ENCODE measurements around the gene ATP2B2. TPM values are rescaled to one million over a fixed set of nuclear protein-coding genes. Genes with fewer than 3 reads are reported as not detected.

ATP2B2 gene
- total RNA-seq, 1 experiment from 2014 or later: not detected

DNA sequence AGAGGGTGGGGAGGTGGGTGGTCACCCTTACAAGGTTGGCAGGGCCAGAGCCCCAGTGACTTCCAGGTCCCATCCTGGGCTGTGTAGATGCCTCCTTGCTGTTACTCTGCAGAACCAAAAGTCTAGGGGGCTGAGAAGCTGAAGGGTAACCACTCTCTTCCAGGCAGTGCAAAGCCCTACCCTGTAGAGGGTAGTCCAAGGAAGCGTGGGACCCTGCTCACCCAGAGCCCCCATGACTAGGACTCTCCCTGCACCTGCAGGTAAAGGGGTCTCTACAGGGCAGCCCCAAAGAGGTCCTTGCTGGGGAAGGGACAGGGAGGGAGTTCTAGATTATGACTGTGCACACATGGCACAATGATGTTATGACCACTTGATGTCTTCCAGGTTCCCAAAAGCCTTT, 226.9 kb downstream of the ATP2B2 start:
- Histone ChIP-seq H3K27ac (ENCODE audit: low read depth, low read length) (no peak overlapping the region), H3K9ac (ENCODE audit: low read length) (no peak overlapping the region), H3K4me2 (ENCODE audit: low read length) (no peak overlapping the region), H3K4me3 (replicated peaks in 1 of 2; ENCODE audit: low read depth in 1 of 2, low read length in 2 of 2) (no peak overlapping the region), H3K79me2 (ENCODE audit: insufficient read depth, low read length) (peaks cover 40% of the 10 kb centered on the region), H3K9me2 (ENCODE audit: insufficient read depth) (no peaks in the 10 kb centered on the region), H3K27me3 (ENCODE audit: insufficient read depth, low read length) (no peaks in the 10 kb centered on the region), H3K9me3 (ENCODE audit: control insufficient read depth in 1 of 2, insufficient read depth in 1 of 2, low read depth in 1 of 2, low read length in 2 of 2) (no peaks in the 10 kb centered on the region), H3K36me3 (ENCODE audit: control insufficient read depth in 1 of 2, insufficient read depth in 2 of 2, low read length in 2 of 2) (peaks cover 8 to 38% of the 10 kb centered on the region in 2 experiments; a peak in 3 of 4 replicates), H2AFZ (ENCODE audit: low read depth, low read length, poor library complexity, severe bottlenecking) (no peak overlapping the region), H4K20me1 (ENCODE audit: insufficient read depth) (0 out of 2 replicates have a peak, but pooled peaks cover 4% of the 10 kb centered on the region), H3K4me1 (ENCODE audit: control insufficient read depth in 1 of 2, insufficient read depth in 2 of 2, low read length in 2 of 2) (no peaks in the 10 kb centered on the region)
- DNase-seq (ENCODE audit: low read depth, low spot score) (no peak), ATAC-seq (no peak)
- no peak for TF ChIP-seq CEBPB (IDR thresholded peaks at IDR 0.05; ENCODE audit: low read depth)
- no peak for TF ChIP-seq SRF (IDR thresholded peaks at IDR 0.05; ENCODE audit: low read depth)
- no peak for TF ChIP-seq SP1 (IDR thresholded peaks at IDR 0.05; ENCODE audit: low read depth)
- no peak for TF ChIP-seq ELF1 (IDR thresholded peaks at IDR 0.05; ENCODE audit: borderline replicate concordance, low read depth)
- TF ChIP-seq, protein P1, sequence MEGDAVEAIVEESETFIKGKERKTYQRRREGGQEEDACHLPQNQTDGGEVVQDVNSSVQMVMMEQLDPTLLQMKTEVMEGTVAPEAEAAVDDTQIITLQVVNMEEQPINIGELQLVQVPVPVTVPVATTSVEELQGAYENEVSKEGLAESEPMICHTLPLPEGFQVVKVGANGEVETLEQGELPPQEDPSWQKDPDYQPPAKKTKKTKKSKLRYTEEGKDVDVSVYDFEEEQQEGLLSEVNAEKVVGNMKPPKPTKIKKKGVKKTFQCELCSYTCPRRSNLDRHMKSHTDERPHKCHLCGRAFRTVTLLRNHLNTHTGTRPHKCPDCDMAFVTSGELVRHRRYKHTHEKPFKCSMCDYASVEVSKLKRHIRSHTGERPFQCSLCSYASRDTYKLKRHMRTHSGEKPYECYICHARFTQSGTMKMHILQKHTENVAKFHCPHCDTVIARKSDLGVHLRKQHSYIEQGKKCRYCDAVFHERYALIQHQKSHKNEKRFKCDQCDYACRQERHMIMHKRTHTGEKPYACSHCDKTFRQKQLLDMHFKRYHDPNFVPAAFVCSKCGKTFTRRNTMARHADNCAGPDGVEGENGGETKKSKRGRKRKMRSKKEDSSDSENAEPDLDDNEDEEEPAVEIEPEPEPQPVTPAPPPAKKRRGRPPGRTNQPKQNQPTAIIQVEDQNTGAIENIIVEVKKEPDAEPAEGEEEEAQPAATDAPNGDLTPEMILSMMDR (IDR thresholded peaks at IDR 0.05 in 2 of 3, conservative IDR thresholded peaks at IDR 0.05 in 1 of 3; ENCODE audit: borderline replicate concordance in 1 of 3, insufficient read depth in 1 of 3, low read depth in 2 of 3, low read length in 2 of 3): no peak
- TF ChIP-seq JUND (IDR thresholded peaks at IDR 0.05): no peak
- no peak for TF ChIP-seq EGR1 (IDR thresholded peaks at IDR 0.05; ENCODE audit: low read depth)
- TF ChIP-seq, protein P2, sequence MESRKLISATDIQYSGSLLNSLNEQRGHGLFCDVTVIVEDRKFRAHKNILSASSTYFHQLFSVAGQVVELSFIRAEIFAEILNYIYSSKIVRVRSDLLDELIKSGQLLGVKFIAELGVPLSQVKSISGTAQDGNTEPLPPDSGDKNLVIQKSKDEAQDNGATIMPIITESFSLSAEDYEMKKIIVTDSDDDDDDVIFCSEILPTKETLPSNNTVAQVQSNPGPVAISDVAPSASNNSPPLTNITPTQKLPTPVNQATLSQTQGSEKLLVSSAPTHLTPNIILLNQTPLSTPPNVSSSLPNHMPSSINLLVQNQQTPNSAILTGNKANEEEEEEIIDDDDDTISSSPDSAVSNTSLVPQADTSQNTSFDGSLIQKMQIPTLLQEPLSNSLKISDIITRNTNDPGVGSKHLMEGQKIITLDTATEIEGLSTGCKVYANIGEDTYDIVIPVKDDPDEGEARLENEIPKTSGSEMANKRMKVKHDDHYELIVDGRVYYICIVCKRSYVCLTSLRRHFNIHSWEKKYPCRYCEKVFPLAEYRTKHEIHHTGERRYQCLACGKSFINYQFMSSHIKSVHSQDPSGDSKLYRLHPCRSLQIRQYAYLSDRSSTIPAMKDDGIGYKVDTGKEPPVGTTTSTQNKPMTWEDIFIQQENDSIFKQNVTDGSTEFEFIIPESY (IDR thresholded peaks at IDR 0.05; ENCODE audit: extremely low read depth, insufficient replicate concordance, low read length): no peak
- no peak for TF ChIP-seq TCF7L2 (IDR thresholded peaks at IDR 0.05; ENCODE audit: borderline replicate concordance, extremely low read depth, insufficient read depth, insufficient read length)
- TF ChIP-seq POLR2AphosphoS5 (IDR thresholded peaks at IDR 0.05; ENCODE audit: low read depth, low read length): no peak
- TF ChIP-seq, protein P3, sequence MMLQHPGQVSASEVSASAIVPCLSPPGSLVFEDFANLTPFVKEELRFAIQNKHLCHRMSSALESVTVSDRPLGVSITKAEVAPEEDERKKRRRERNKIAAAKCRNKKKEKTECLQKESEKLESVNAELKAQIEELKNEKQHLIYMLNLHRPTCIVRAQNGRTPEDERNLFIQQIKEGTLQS (IDR thresholded peaks at IDR 0.05): no peak
- no peak for TF ChIP-seq ZNF274 (IDR thresholded peaks at IDR 0.05; ENCODE audit: low read depth, low read length)
- no peak for TF ChIP-seq CBX3 (IDR thresholded peaks at IDR 0.05; ENCODE audit: low read depth)
- TF ChIP-seq RAD21 (IDR thresholded peaks at IDR 0.05; ENCODE audit: low read depth): no peak
- no peak for TF ChIP-seq FOSL1 (IDR thresholded peaks at IDR 0.05; ENCODE audit: low read depth)
- TF ChIP-seq, protein P4, sequence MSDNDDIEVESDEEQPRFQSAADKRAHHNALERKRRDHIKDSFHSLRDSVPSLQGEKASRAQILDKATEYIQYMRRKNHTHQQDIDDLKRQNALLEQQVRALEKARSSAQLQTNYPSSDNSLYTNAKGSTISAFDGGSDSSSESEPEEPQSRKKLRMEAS (IDR thresholded peaks at IDR 0.05): no peak
- TF ChIP-seq, protein P5, sequence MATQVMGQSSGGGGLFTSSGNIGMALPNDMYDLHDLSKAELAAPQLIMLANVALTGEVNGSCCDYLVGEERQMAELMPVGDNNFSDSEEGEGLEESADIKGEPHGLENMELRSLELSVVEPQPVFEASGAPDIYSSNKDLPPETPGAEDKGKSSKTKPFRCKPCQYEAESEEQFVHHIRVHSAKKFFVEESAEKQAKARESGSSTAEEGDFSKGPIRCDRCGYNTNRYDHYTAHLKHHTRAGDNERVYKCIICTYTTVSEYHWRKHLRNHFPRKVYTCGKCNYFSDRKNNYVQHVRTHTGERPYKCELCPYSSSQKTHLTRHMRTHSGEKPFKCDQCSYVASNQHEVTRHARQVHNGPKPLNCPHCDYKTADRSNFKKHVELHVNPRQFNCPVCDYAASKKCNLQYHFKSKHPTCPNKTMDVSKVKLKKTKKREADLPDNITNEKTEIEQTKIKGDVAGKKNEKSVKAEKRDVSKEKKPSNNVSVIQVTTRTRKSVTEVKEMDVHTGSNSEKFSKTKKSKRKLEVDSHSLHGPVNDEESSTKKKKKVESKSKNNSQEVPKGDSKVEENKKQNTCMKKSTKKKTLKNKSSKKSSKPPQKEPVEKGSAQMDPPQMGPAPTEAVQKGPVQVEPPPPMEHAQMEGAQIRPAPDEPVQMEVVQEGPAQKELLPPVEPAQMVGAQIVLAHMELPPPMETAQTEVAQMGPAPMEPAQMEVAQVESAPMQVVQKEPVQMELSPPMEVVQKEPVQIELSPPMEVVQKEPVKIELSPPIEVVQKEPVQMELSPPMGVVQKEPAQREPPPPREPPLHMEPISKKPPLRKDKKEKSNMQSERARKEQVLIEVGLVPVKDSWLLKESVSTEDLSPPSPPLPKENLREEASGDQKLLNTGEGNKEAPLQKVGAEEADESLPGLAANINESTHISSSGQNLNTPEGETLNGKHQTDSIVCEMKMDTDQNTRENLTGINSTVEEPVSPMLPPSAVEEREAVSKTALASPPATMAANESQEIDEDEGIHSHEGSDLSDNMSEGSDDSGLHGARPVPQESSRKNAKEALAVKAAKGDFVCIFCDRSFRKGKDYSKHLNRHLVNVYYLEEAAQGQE (IDR thresholded peaks at IDR 0.05; ENCODE audit: low read depth): no peak
- POLR2A ChIA-PET: no interaction called here
- RAD21 ChIA-PET (ENCODE audit: low non-redundant PET in 1 of 2, low total read pairs in 2 of 2, uncharacterized antibody in 2 of 2, unreplicated experiment in 2 of 2): no interaction called here
- no TSS peak for BruUV-seq (replicated peaks)
- intact Hi-C loops (cut with micrococcal nuclease): no loop called here
- CTCF ChIA-PET: no interaction called here

All from HCT116 (cell line).